ENCODE results near the gene DAPK3. TPM values are rescaled to one million over a fixed set of nuclear protein-coding genes. Genes with fewer than 3 reads are reported as not detected.
"Not testable (repeated sequence)": the region's sequence is repeated elsewhere in the genome, so short reads cannot be mapped to it uniquely, and the experiment has no call there.

Gene DAPK3
- total RNA-seq, 1 donor from 2014 or later, result 106 TPM

- no peaks in the 10 kb centered on the region for H3K9me3 Mint-ChIP-seq (ENCODE audit: low read depth)
- no peaks in the 10 kb centered on the region for H3K4me1 Mint-ChIP-seq (ENCODE audit: low read depth)
- H3K36me3 Mint-ChIP-seq (ENCODE audit: insufficient read depth), result no peaks in the 10 kb centered on the region
- no peak overlapping the region for H3K4me3 Mint-ChIP-seq (ENCODE audit: low read depth)
- no peak overlapping the region for H3K27ac Mint-ChIP-seq
- no peak for DNase-seq (ENCODE audit: low spot score, unreplicated experiment)
- no peak for TF ChIP-seq CTCF (IDR thresholded peaks at IDR 0.05; ENCODE audit: unreplicated experiment)
- no peaks in the 10 kb centered on the region for H3K27me3 Mint-ChIP-seq
These were observed 20.7 kb downstream of the DAPK3 start for GRCh38 chr19:3949997-3950859.

- no peaks in the 10 kb centered on the region for H3K27me3 Mint-ChIP-seq
- no peaks in the 10 kb centered on the region for H3K36me3 Mint-ChIP-seq (ENCODE audit: insufficient read depth)
- H3K9me3 Mint-ChIP-seq (ENCODE audit: low read depth), result no peaks in the 10 kb centered on the region
- TF ChIP-seq CTCF (IDR thresholded peaks at IDR 0.05; ENCODE audit: unreplicated experiment), result no peak
- no peaks in the 10 kb centered on the region for H3K4me1 Mint-ChIP-seq (ENCODE audit: low read depth)
- H3K4me3 Mint-ChIP-seq (ENCODE audit: low read depth), result no peak overlapping the region
- no peak overlapping the region for H3K27ac Mint-ChIP-seq
- no peak for DNase-seq (ENCODE audit: low spot score, unreplicated experiment)
These were observed 21.6 kb downstream of the DAPK3 start for GRCh38 chr19:3949294-3949693.

- not testable (repeated sequence) for H3K27me3 Mint-ChIP-seq; H3K4me1 Mint-ChIP-seq (ENCODE audit: low read depth); H3K36me3 Mint-ChIP-seq (ENCODE audit: insufficient read depth); DNase-seq (ENCODE audit: low spot score, unreplicated experiment); H3K4me3 Mint-ChIP-seq (ENCODE audit: low read depth); H3K9me3 Mint-ChIP-seq (ENCODE audit: low read depth); H3K27ac Mint-ChIP-seq
These were observed 23.5 kb downstream of the DAPK3 start for GRCh38 chr19:3947316-3947933.

GRCh38 chr19:3945838-3946237 lies 25.1 kb downstream of the DAPK3 start:
- H3K9me3 Mint-ChIP-seq (ENCODE audit: low read depth), result no peaks in the 10 kb centered on the region
- no peak overlapping the region for H3K27ac Mint-ChIP-seq
- TF ChIP-seq CTCF (IDR thresholded peaks at IDR 0.05; ENCODE audit: unreplicated experiment), result no peak
- H3K4me1 Mint-ChIP-seq (ENCODE audit: low read depth), result no peaks in the 10 kb centered on the region
- no peak for DNase-seq (ENCODE audit: low spot score, unreplicated experiment)
- H3K36me3 Mint-ChIP-seq (ENCODE audit: insufficient read depth), result no peaks in the 10 kb centered on the region
- no peaks in the 10 kb centered on the region for H3K27me3 Mint-ChIP-seq
- no peak overlapping the region for H3K4me3 Mint-ChIP-seq (ENCODE audit: low read depth)

- no peak for TF ChIP-seq CTCF (IDR thresholded peaks at IDR 0.05; ENCODE audit: unreplicated experiment)
- H3K4me1 Mint-ChIP-seq (ENCODE audit: low read depth), result no peaks in the 10 kb centered on the region
- no peaks in the 10 kb centered on the region for H3K27me3 Mint-ChIP-seq
- no peak for DNase-seq (ENCODE audit: low spot score, unreplicated experiment)
- no peaks in the 10 kb centered on the region for H3K36me3 Mint-ChIP-seq (ENCODE audit: insufficient read depth)
- H3K4me3 Mint-ChIP-seq (ENCODE audit: low read depth), result no peak overlapping the region
- peak overlapping the region; percentile 73 for H3K27ac Mint-ChIP-seq
- no peaks in the 10 kb centered on the region for H3K9me3 Mint-ChIP-seq (ENCODE audit: low read depth)
These were observed 26.7 kb downstream of the DAPK3 start for GRCh38 chr19:3944018-3944721.

Data from progenitor cell of endocrine pancreas (in vitro differentiated cells).